Neural cell (in vitro differentiated cells): ENCODE measurements around the gene EPHB3. TPM values are rescaled to one million over a fixed set of nuclear protein-coding genes. Genes with fewer than 3 reads are reported as not detected.

ENCODE experiments used
- H2AFZ ChIP-seq: fragments of 200-600, 300-800 bp; sonication (generic), shearing (Covaris generic); 2 replicates; pipeline ENCODE4 v1.6.0; 2014; ENCODE audit warnings: low read depth, mild to moderate bottlenecking, antibody characterized with exemption, low read length, moderate library complexity
- H3F3A ChIP-seq: fragments of 200-600 bp; shearing (Covaris generic); 2 replicates; pipeline ENCODE4 v1.6.1; 2016; ENCODE audit warnings: mild to moderate bottlenecking, moderate library complexity, mixed read lengths, antibody characterized with exemption, low read length; ENCODE audit not compliant: insufficient read depth, poor library complexity, severe bottlenecking
- H3K27ac ChIP-seq: fragments of 200-600, 300-800 bp; sonication (generic), shearing (Covaris generic); 2 replicates; pipeline ENCODE4 v1.5.1; 2014; ENCODE audit warnings: mild to moderate bottlenecking, low read length, moderate library complexity
- H3K27me3 ChIP-seq: fragments of 300-800, 200-600 bp; sonication (generic), shearing (Covaris generic); 2 replicates; pipeline ENCODE4 v1.6.0; 2014; ENCODE audit warnings: mild to moderate bottlenecking, low read depth, low read length, moderate library complexity; ENCODE audit not compliant: insufficient read depth
- H3K36me3 ChIP-seq: fragments of 300-800, 200-600 bp; sonication (generic), shearing (Covaris generic); 2 replicates; pipeline ENCODE4 v1.5.1; 2014; ENCODE audit warnings: mild to moderate bottlenecking, antibody characterized with exemption, low read length, moderate library complexity; ENCODE audit not compliant: insufficient read depth
- H3K4me2 ChIP-seq: fragments of 300-800, 200-600 bp; sonication (generic), shearing (Covaris generic); 2 replicates; pipeline ENCODE4 v1.6.0; 2014; ENCODE audit warnings: mild to moderate bottlenecking, low read length
- H3K4me3 ChIP-seq: fragments of 300-800, 200-600 bp; sonication (generic), shearing (Covaris generic); 2 replicates; pipeline ENCODE4 v1.5.1; 2014; ENCODE audit warnings: mild to moderate bottlenecking, low read length, moderate library complexity
- H3K79me2 ChIP-seq: fragments of 200-600 bp; shearing (Covaris generic); replicated peaks from 2 replicates; pipeline ENCODE4 v1.6.0; 2014; ENCODE audit warnings: mild to moderate bottlenecking, low read length, moderate library complexity; ENCODE audit not compliant: insufficient read depth
- H3K9ac ChIP-seq: fragments of 300-800, 200-600 bp; sonication (generic), shearing (Covaris generic); 2 replicates; pipeline ENCODE4 v1.6.1; 2016; ENCODE audit warnings: mild to moderate bottlenecking, low read length, mixed read lengths
- H3K9me2 ChIP-seq: fragments of 200-600 bp; shearing (Covaris generic); 2 replicates; pipeline ENCODE4 v1.6.1; 2016; ENCODE audit warnings: mild to moderate bottlenecking, low read length, mixed read lengths; ENCODE audit not compliant: insufficient read depth
- H3K9me3 ChIP-seq: fragments of 200-600, 300-800 bp; sonication (generic), shearing (Covaris generic); 2 replicates; pipeline ENCODE4 v1.6.1; 2016; ENCODE audit warnings: mild to moderate bottlenecking, mixed run types, low read length, moderate library complexity, mixed read lengths
- H4K20me1 ChIP-seq: fragments of 200-600 bp; shearing (Covaris generic); 2 replicates; pipeline ENCODE4 v1.6.1; 2016; ENCODE audit warnings: mild to moderate bottlenecking, mixed run types; ENCODE audit not compliant: insufficient read depth
- EP300 ChIP-seq: fragments of 450-650 bp; conservative IDR thresholded peaks from 2 replicates; pipeline ENCODE4 v1.6.1; 2014; ENCODE audit warnings: antibody characterized with exemption, mild to moderate bottlenecking, moderate library complexity; ENCODE audit not compliant: poor library complexity, severe bottlenecking
- EZH2 ChIP-seq: fragments of 200-600, 300-800 bp; shearing (Covaris generic), sonication (generic); IDR thresholded peaks from 2 replicates; pipeline ENCODE4 v1.6.1; 2014; ENCODE audit warnings: antibody characterized with exemption, low read length, borderline replicate concordance, mild to moderate bottlenecking; ENCODE audit not compliant: insufficient read depth, poor library complexity, severe bottlenecking
- MXI1 ChIP-seq: fragments of 450-650 bp; conservative IDR thresholded peaks from 2 replicates; pipeline ENCODE4 v1.6.1; 2014; ENCODE audit warnings: antibody characterized with exemption, mild to moderate bottlenecking; ENCODE audit not compliant: poor library complexity, severe bottlenecking
- POLR2AphosphoS5 ChIP-seq: IDR thresholded peaks from 2 replicates; pipeline ENCODE4 v1.6.1; 2012
- RAD21 ChIP-seq: fragments of 450-650 bp; conservative IDR thresholded peaks from 2 replicates; pipeline ENCODE4 v1.6.1; 2014; ENCODE audit warnings: antibody characterized with exemption, mild to moderate bottlenecking, moderate library complexity
- SMC3 ChIP-seq: fragments of 450-650 bp; conservative IDR thresholded peaks from 2 replicates; pipeline ENCODE4 v1.6.1; 2014; ENCODE audit warnings: antibody characterized with exemption, mild to moderate bottlenecking, moderate library complexity; ENCODE audit not compliant: poor library complexity
- TAF1 ChIP-seq: IDR thresholded peaks from 2 replicates; pipeline ENCODE4 v1.6.1; 2012; ENCODE audit warnings: low read depth
- polyA plus RNA-seq: library from polyadenylated mRNA; depleted of rRNA; stranded (reverse); fragments of >200 nt; gene quantifications from 2 replicates; pipeline ENCODE4 v1.2.3, GENCODE V29; 2014
- TF ChIP-seq, protein P1 (sequence below): IDR thresholded peaks from 2 replicates; pipeline ENCODE4 v1.6.1; 2012; ENCODE audit warnings: borderline replicate concordance
- TF ChIP-seq, protein P2 (sequence below): fragments of 450-650 bp; IDR thresholded peaks from 2 replicates; pipeline ENCODE4 v1.5.1; 2014; ENCODE audit warnings: antibody characterized with exemption, mild to moderate bottlenecking, moderate library complexity; ENCODE audit not compliant: poor library complexity, severe bottlenecking

EPHB3 gene
- polyA plus RNA-seq, 1 donor from 2014 or later: 4.3 TPM

DNA sequence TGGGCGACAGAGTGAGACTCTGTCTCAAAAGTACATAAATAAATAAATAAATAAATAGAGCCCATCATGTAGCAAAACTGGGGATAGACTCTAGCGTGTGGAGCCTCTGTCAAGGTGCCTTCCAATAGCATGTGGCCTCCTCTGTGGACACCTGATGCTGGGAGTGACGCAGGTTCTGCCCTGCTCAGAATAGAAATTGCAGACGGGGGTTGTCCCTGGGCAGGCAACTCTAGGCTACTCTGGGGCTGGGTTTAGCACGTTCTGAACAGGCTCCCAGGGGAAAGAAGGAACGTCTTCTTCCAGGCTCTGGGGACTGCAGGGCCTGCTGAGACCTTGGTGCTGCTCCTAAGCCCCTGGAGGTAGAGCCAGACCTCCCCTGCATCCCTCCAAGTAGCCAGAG, 65.3 kb downstream of the EPHB3 start:
- no peak overlapping the region for H3K4me3 ChIP-seq
- H3K9me3 ChIP-seq: no peaks in the 10 kb centered on the region
- no peaks in the 10 kb centered on the region for H3F3A ChIP-seq
- H3K79me2 ChIP-seq: no peaks in the 10 kb centered on the region
- no peaks in the 10 kb centered on the region for H4K20me1 ChIP-seq
- H3K9ac ChIP-seq: no peak overlapping the region
- no peaks in the 10 kb centered on the region for H3K36me3 ChIP-seq
- H3K9me2 ChIP-seq: no peaks in the 10 kb centered on the region
- no peak overlapping the region for H2AFZ ChIP-seq
- TF ChIP-seq, protein P1, sequence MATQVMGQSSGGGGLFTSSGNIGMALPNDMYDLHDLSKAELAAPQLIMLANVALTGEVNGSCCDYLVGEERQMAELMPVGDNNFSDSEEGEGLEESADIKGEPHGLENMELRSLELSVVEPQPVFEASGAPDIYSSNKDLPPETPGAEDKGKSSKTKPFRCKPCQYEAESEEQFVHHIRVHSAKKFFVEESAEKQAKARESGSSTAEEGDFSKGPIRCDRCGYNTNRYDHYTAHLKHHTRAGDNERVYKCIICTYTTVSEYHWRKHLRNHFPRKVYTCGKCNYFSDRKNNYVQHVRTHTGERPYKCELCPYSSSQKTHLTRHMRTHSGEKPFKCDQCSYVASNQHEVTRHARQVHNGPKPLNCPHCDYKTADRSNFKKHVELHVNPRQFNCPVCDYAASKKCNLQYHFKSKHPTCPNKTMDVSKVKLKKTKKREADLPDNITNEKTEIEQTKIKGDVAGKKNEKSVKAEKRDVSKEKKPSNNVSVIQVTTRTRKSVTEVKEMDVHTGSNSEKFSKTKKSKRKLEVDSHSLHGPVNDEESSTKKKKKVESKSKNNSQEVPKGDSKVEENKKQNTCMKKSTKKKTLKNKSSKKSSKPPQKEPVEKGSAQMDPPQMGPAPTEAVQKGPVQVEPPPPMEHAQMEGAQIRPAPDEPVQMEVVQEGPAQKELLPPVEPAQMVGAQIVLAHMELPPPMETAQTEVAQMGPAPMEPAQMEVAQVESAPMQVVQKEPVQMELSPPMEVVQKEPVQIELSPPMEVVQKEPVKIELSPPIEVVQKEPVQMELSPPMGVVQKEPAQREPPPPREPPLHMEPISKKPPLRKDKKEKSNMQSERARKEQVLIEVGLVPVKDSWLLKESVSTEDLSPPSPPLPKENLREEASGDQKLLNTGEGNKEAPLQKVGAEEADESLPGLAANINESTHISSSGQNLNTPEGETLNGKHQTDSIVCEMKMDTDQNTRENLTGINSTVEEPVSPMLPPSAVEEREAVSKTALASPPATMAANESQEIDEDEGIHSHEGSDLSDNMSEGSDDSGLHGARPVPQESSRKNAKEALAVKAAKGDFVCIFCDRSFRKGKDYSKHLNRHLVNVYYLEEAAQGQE: no peak
- no peak for TF ChIP-seq RAD21
- no peak for TF ChIP-seq MXI1
- no peak for TF ChIP-seq TAF1
- no peak for TF ChIP-seq SMC3
- no peak for TF ChIP-seq EZH2
- TF ChIP-seq, protein P2, sequence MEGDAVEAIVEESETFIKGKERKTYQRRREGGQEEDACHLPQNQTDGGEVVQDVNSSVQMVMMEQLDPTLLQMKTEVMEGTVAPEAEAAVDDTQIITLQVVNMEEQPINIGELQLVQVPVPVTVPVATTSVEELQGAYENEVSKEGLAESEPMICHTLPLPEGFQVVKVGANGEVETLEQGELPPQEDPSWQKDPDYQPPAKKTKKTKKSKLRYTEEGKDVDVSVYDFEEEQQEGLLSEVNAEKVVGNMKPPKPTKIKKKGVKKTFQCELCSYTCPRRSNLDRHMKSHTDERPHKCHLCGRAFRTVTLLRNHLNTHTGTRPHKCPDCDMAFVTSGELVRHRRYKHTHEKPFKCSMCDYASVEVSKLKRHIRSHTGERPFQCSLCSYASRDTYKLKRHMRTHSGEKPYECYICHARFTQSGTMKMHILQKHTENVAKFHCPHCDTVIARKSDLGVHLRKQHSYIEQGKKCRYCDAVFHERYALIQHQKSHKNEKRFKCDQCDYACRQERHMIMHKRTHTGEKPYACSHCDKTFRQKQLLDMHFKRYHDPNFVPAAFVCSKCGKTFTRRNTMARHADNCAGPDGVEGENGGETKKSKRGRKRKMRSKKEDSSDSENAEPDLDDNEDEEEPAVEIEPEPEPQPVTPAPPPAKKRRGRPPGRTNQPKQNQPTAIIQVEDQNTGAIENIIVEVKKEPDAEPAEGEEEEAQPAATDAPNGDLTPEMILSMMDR: no peak
- no peak for TF ChIP-seq EP300
- TF ChIP-seq POLR2AphosphoS5: no peak
- no peak overlapping the region for H3K4me2 ChIP-seq
- H3K27ac ChIP-seq: no peak overlapping the region
- no peaks in the 10 kb centered on the region for H3K27me3 ChIP-seq

DNA sequence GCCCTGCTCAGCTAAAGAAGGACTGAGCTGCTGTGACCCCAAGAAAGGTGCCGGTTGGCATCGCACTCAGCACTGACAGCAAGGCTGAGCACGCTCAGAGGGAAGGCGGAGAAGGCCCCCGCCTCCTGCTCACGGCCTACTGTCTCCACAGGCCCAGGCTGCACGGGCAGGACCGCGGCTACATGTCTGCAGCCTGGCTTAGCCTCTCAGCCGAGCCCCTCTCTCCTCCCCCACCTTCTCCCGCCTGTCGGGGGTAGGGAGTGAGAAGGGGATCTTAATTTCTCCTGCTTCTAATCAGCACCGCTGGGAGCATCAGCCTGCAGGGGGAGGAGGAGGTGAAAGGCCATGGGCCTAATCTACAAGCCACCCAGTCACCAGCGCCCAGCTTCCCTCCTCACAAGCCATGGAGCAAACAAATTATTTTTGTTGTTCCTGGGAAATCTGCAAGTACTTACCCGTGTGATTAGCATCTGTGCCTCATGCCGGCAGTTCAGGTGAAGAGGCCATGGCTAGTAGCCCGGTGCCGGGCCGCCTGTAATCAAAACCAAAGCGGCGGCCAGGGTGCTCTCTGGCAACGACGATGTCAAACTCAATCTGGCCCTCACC, 68.1 kb downstream of the EPHB3 start:
- no peaks in the 10 kb centered on the region for H3K9me2 ChIP-seq
- H3F3A ChIP-seq: no peaks in the 10 kb centered on the region
- H3K79me2 ChIP-seq: no peaks in the 10 kb centered on the region
- no peaks in the 10 kb centered on the region for H3K27me3 ChIP-seq
- H3K9me3 ChIP-seq: no peaks in the 10 kb centered on the region
- no peak overlapping the region for H2AFZ ChIP-seq
- no peaks in the 10 kb centered on the region for H3K36me3 ChIP-seq
- no peak overlapping the region for H3K4me2 ChIP-seq
- no peak overlapping the region for H3K27ac ChIP-seq
- no peak for TF ChIP-seq SMC3
- no peak for TF ChIP-seq EP300
- TF ChIP-seq, protein P1: no peak
- no peak for TF ChIP-seq EZH2
- H3K9ac ChIP-seq: no peak overlapping the region
- no peaks in the 10 kb centered on the region for H4K20me1 ChIP-seq
- no peak overlapping the region for H3K4me3 ChIP-seq
